ENCODE results near the gene ATP6AP1. TPM values are rescaled to one million over a fixed set of nuclear protein-coding genes. Genes with fewer than 3 reads are reported as not detected.

The ATP6AP1 gene
- total RNA-seq, 2 experiments from 2014 or later: 46.9 to 51.1 TPM

DNA sequence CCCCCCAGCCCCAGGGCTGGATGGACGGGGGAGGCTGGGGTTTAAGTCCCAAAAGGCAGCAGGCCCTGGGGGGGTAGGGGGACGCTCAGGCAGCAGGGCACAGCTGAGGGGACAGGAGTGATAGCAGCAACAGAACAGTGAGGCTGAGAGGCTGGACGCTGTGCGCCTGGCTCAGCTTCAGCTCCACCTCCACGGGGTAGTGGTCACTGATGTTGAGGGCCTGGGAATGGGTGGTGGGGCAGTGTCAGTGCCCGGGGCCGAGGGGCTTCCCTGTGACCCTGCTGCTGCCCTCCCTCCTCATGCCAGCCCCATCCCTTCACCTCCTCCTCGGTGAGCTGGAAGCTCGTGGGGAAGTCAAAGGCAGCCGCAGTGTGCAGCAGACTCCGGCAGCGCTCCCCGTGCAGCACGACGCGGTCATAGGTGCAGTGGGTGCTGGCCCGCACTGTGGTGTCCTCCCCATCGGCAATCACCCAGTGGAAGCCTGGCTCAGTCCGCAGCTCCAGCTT lies 25.8 kb upstream of the ATP6AP1 start:
- H3K9me3 Mint-ChIP-seq: no peaks in the 10 kb centered on the region
- DNase-seq (no peak), ATAC-seq (ENCODE audit: low read depth) (no peak)
- POLR2A ChIA-PET: interaction anchor here (1.5 to 5.9 kb wide), 2 partner anchors 8 to 39 kb away, joined by 4 to 72 read pairs; partner anchors contain the start of genes DNASE1L1 and TAFAZZIN
- peaks cover 5% of the 10 kb centered on the region for H3K4me1 Mint-ChIP-seq
- peaks cover 13% of the 10 kb centered on the region for H3K36me3 Mint-ChIP-seq
- H3K27ac Mint-ChIP-seq: no peak overlapping the region
- no peaks in the 10 kb centered on the region for H3K27me3 Mint-ChIP-seq
- no peak overlapping the region for H3K4me3 Mint-ChIP-seq

DNA sequence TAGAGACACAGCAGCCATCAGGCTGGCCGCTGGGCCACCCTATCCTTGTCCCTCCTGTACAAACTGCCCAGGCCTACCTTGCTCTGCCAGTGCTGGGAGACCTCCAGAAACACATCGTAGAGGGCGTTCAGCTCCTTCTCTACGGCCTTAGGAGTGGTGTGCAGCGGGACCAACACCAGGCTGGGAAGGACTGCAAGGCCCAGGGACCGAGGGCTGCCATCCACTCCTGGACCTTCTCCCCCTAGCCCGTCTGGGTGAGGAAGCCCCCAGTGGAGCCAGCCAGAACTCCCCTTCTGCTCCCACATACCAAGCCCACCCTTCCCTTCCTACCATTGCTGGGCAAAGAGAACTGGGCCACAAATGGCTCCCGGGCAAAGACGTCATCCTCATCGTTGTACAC lies 25.3 kb upstream of the ATP6AP1 start:
- no peaks in the 10 kb centered on the region for H3K27me3 Mint-ChIP-seq
- peaks cover 5% of the 10 kb centered on the region for H3K4me1 Mint-ChIP-seq
- no peaks in the 10 kb centered on the region for H3K9me3 Mint-ChIP-seq
- no peak for ATAC-seq (ENCODE audit: low read depth)
- POLR2A ChIA-PET: interaction anchor here (1.5 kb wide), 1 partner anchor 38 kb away, joined by 4 read pairs; no protein-coding TSS in a partner anchor
- no peak for DNase-seq
- no peak overlapping the region for H3K4me3 Mint-ChIP-seq
- peaks cover 13% of the 10 kb centered on the region for H3K36me3 Mint-ChIP-seq
- no peak overlapping the region for H3K27ac Mint-ChIP-seq

DNA sequence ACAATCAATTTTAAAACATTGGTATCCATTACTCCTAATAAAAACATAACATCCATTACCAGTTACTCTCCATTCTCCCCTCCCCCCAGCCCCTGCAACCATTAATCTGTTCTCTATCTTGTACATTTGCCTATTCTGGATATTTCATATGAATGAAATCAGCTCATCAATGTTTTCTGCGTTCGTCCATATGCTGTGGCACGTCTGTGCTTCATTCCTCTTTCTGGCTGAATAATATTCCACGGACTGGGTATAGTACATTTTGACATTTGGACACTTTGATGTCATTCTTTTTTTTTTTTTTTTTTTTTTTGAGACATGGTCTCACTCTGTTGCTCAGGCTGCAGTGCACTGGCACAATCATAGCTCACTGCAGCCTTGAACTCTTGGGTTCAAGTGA lies 24.6 kb upstream of the ATP6AP1 start:
- POLR2A ChIA-PET: interaction anchor here (1.5 kb wide), 1 partner anchor 37 kb away, joined by 4 read pairs; no protein-coding TSS in a partner anchor
- ATAC-seq (ENCODE audit: low read depth) (no peak), DNase-seq (no peak)
- H3K27ac Mint-ChIP-seq: no peak overlapping the region
- no peaks in the 10 kb centered on the region for H3K27me3 Mint-ChIP-seq
- H3K4me3 Mint-ChIP-seq: no peak overlapping the region
- H3K36me3 Mint-ChIP-seq: peaks cover 10% of the 10 kb centered on the region
- H3K4me1 Mint-ChIP-seq: peaks cover 9% of the 10 kb centered on the region
- no peaks in the 10 kb centered on the region for H3K9me3 Mint-ChIP-seq

DNA sequence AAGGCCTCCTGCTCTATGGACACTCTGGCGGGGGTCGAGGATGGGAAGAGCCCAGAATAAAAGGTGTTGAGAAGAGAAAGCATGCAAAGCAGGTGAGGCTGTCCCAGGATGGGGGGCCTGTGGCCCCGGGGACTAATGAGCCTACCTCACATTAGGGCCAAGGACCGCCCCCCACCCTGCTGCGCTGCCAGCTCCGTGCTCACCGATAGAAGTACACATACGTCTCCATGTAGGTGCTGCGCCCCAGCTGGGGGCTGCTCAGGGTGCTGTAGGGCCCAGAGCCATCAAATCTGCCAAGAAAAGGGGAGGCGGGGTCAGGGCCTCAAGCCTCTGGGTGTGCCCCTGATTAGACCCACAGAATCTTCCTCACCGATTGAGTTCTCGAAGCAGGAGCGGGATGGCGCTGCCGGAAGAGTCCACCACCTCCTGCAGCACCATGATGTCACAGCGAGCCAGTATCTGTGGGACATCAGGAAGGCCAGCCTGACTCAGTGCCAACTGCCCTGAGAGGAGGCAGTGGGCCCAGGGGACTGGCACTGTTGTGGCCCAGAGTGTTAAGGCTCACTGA lies 23.8 kb upstream of the ATP6AP1 start:
- H3K9me3 Mint-ChIP-seq: no peaks in the 10 kb centered on the region
- no peak overlapping the region for H3K4me3 Mint-ChIP-seq
- no peak for DNase-seq
- peaks cover 1% of the 10 kb centered on the region for H3K36me3 Mint-ChIP-seq
- H3K4me1 Mint-ChIP-seq: peaks cover 8% of the 10 kb centered on the region
- no peak overlapping the region for H3K27ac Mint-ChIP-seq
- H3K27me3 Mint-ChIP-seq: no peaks in the 10 kb centered on the region
- no peak for ATAC-seq (ENCODE audit: low read depth)
- POLR2A ChIA-PET: no interaction called here

DNA sequence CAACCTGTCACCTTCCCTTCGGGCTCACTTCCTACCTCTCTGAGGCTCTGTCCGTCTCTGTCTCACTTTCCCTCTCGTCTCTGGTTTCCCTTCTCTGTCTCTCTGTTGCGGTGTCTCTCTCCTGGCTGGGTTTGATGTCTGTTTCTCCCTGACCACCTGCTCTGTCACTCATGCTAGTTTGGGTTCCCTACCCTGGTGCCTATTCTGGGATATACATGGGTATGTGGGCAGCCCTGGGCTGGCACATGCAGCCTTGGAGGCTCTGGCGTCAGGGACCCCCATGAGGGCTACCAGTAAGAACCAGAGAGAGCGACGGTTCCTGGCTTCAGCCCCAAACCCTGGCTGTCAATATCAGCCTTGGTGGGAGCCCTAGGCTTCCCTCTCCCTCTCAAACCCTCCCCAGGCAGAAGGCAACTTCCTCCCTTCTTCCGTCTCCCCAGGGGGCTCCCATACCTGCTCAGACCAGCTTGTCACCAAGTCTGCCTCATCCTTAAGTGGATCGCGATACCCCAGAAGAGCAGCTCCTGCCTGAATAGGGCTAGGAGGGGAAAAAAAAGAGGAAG lies 19.7 kb upstream of the ATP6AP1 start:
- Mint-ChIP-seq H3K9me3 (no peaks in the 10 kb centered on the region), H3K27me3 (no peaks in the 10 kb centered on the region), H3K4me3 (peak overlapping the region; percentile 84), H3K27ac (peak overlapping the region; percentile 81), H3K4me1 (peaks cover 9% of the 10 kb centered on the region), H3K36me3 (peaks cover 3% of the 10 kb centered on the region)
- POLR2A ChIA-PET: interaction anchor here (0.9 to 5.4 kb wide), 4 partner anchors 9 to 133 kb away, joined by 3 to 72 read pairs (median 3); partner anchors contain the start of genes RPL10 and SLC10A3
- DNase-seq (no peak), ATAC-seq (ENCODE audit: low read depth) (peak; percentile 2)

DNA sequence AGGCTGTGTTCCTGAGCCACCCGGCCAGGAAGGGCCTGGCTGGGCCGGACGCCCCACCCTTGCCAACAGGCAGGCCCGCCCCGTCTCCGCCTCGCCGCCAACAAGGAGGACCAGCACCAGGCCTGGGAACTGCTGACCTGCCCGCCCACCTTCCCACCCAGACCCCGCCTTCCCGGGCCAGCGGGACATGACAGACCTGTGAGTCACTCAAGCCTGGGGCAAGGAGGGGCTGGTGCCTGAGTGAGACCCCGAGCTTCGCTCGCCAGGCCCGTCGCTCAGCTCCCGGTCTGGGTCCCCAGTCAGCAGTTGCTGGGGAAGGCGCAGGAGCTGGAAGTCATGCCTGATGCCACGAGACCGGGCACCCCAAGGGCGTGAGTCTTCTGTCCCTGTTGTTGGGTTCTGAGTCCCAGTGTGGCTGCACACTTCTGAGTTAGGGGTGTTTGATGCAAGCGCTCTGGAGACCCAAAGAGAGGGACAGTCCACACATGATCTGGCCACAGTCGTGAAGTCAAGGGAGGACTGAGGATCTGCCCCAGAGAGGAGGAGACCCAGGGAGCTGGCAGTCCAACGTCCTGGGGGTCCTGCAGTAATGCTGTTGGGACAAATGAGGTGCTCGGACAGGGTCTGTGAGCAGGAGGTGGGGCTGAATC lies 19.1 kb upstream of the ATP6AP1 start, which contains the start of gene DNASE1L1:
TSS of gene DNASE1L1 (minus strand) at position 33 of the 650 bp plus-strand sequence. CDS start 3,686 bp downstream, outside the sequence.
- POLR2A ChIA-PET: interaction anchor here (0.9 to 5.4 kb wide), 4 partner anchors 10 to 133 kb away, joined by 3 to 72 read pairs (median 3); partner anchors contain the start of genes RPL10 and SLC10A3

DNA sequence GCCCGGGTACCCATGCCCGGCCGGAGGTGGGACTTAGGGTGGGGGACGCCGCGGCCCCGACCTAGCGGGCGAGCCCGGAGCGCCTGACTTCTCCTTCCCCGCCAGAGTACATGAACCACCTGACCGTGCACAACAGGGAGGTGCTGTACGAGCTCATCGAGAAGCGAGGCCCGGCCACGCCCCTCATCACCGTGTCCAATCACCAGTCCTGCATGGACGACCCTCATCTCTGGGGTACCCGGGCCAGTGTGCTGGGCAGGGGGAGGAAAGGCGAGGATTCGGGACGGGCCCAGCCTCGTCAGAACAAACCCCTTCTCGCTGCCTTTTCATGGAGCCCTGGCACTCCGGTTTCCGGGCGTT lies 16.5 kb upstream of the ATP6AP1 start:
- Mint-ChIP-seq H3K9me3 (no peaks in the 10 kb centered on the region), H3K4me3 (peak overlapping the region; percentile 79), H3K36me3 (peaks cover 5% of the 10 kb centered on the region), H3K4me1 (peaks cover 9% of the 10 kb centered on the region), H3K27ac (peak overlapping the region; percentile 94), H3K27me3 (no peaks in the 10 kb centered on the region)
- DNase-seq: peak; percentile 65
- peak; percentile 67 for ATAC-seq (ENCODE audit: low read depth)
- POLR2A ChIA-PET: interaction anchor here (0.6 to 5.4 kb wide), 19 partner anchors 9 to 426 kb away, joined by 3 to 72 read pairs (median 4); partner anchors contain the start of genes PLXNA3, RPL10, SLC10A3 and UBL4A

More for the DNA sequence above, 19.1 kb upstream of the ATP6AP1 start, which contains the start of gene DNASE1L1:
- H3K36me3 Mint-ChIP-seq: peaks cover 3% of the 10 kb centered on the region
- no peaks in the 10 kb centered on the region for H3K9me3 Mint-ChIP-seq
- H3K27me3 Mint-ChIP-seq: no peaks in the 10 kb centered on the region
- ATAC-seq (ENCODE audit: low read depth) (peak; percentile 17), DNase-seq (peak; percentile 53)
- peak within 1 kb of the TSS; percentile 81 for H3K27ac Mint-ChIP-seq
- peaks cover 9% of the 10 kb centered on the region for H3K4me1 Mint-ChIP-seq
- peak within 1 kb of the TSS; percentile 84 for H3K4me3 Mint-ChIP-seq

DNA sequence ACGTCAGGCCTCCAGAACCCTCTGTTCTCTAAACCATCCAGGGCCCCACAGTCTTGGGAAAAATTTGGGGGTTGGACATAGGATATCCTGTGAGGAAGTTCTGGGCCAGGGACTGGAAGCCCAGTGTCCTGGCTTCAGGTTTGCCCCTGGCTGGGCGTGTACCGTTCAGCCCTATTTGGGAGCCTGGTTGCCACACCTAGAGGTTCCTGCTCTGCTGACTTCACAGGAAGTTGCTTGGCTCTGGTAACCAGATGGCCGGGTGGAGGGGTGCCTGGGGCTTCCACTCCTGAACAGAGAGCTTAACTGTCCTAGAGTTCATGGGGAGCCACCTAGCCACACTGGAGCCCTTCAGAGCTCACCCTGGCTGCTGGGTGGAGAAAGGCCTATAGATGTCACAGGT lies 16.0 kb upstream of the ATP6AP1 start:
- POLR2A ChIA-PET: interaction anchor here (0.6 to 5.4 kb wide), 19 partner anchors 9 to 427 kb away, joined by 3 to 72 read pairs (median 3); partner anchors contain the start of genes PLXNA3, RPL10, SLC10A3 and UBL4A

DNA sequence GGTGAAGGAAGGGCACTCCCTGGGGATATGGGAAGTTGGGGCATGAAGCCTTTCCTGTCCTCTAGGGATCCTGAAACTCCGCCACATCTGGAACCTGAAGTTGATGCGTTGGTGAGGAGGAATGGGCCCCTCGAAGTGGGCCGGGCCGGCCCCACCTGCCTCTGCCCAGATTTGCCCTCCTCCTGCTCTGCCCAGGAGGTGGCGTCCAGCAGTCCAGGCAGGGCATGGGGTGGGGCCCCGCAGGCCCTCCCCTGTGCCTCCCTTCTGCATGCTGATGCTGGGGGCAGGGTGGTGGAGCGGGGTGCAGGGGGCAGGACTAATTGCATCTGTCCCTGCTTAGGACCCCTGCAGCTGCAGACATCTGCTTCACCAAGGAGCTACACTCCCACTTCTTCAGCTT lies 15.3 kb upstream of the ATP6AP1 start:
- POLR2A ChIA-PET: interaction anchor here (0.8 to 5.4 kb wide), 9 partner anchors 8 to 114 kb away, joined by 3 to 72 read pairs (median 5); partner anchors contain the start of genes RPL10, SLC10A3 and UBL4A
- ATAC-seq (ENCODE audit: low read depth) (no peak), DNase-seq (no peak)
- Mint-ChIP-seq H3K36me3 (peaks cover 5% of the 10 kb centered on the region), H3K9me3 (no peaks in the 10 kb centered on the region), H3K4me3 (no peak overlapping the region), H3K27me3 (no peaks in the 10 kb centered on the region), H3K4me1 (peaks cover 9% of the 10 kb centered on the region), H3K27ac (peak overlapping the region; percentile 94)

More for the DNA sequence above, 16.0 kb upstream of the ATP6AP1 start:
- no peaks in the 10 kb centered on the region for H3K9me3 Mint-ChIP-seq
- peaks cover 9% of the 10 kb centered on the region for H3K4me1 Mint-ChIP-seq
- no peaks in the 10 kb centered on the region for H3K27me3 Mint-ChIP-seq
- H3K36me3 Mint-ChIP-seq: peaks cover 5% of the 10 kb centered on the region
- ATAC-seq (ENCODE audit: low read depth) (peak; percentile 61), DNase-seq (no peak)
- peak overlapping the region; percentile 79 for H3K4me3 Mint-ChIP-seq
- H3K27ac Mint-ChIP-seq: peak overlapping the region; percentile 94

DNA sequence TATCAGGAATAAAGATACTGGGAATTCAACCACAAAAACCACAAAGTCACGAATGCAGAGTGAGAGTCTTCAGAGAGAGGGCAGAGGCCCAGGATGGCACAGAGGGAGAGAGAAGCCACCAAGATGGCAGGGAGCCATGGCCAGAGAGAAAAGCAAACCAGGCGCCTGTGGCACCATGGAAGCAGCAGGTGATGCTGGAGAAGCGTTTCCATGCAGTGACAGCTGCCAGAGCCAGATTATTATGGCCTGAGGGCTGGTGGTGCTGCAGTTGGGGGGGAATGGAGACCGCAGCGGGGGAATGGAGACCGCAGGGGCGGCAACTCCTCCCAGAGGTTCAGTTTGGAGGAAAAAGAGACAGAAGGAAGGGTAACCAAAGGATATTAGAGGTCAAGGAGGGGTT lies 11.3 kb upstream of the ATP6AP1 start:
- H3K27ac Mint-ChIP-seq: no peak overlapping the region
- POLR2A ChIA-PET: interaction anchor here (1.8 kb wide), 1 partner anchor 12 kb away, joined by 4 read pairs; no protein-coding TSS in a partner anchor
- H3K9me3 Mint-ChIP-seq: no peaks in the 10 kb centered on the region
- no peak overlapping the region for H3K4me3 Mint-ChIP-seq
- H3K4me1 Mint-ChIP-seq: peaks cover 3% of the 10 kb centered on the region
- ATAC-seq (ENCODE audit: low read depth) (no peak), DNase-seq (no peak)
- H3K27me3 Mint-ChIP-seq: no peaks in the 10 kb centered on the region
- peaks cover 5% of the 10 kb centered on the region for H3K36me3 Mint-ChIP-seq

DNA sequence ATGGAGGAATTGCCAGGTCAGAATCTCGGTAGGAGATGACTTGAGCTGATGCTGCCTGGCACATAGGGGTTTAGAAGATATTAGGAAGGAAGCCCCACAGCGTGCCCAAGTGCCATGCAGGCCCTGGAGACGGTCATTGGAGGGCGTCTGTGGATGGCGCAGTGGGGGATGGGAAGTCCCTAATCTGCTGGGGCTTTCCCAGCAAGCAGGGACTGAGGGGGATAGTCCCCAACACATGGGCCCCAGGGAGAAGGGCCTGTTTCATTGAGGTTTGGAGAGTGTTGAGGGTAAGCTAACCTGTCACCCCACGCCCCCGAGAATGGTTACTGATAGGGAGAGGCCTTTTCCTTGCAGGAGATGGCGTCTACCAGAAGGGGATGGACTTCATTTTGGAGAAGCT lies 9.3 kb upstream of the ATP6AP1 start:
- Mint-ChIP-seq H3K4me3 (no peak overlapping the region), H3K27ac (no peak overlapping the region), H3K9me3 (no peaks in the 10 kb centered on the region), H3K27me3 (no peaks in the 10 kb centered on the region), H3K36me3 (peaks cover 2% of the 10 kb centered on the region), H3K4me1 (peaks cover 2% of the 10 kb centered on the region)
- ATAC-seq (ENCODE audit: low read depth) (no peak), DNase-seq (no peak)
- POLR2A ChIA-PET: no interaction called here

DNA sequence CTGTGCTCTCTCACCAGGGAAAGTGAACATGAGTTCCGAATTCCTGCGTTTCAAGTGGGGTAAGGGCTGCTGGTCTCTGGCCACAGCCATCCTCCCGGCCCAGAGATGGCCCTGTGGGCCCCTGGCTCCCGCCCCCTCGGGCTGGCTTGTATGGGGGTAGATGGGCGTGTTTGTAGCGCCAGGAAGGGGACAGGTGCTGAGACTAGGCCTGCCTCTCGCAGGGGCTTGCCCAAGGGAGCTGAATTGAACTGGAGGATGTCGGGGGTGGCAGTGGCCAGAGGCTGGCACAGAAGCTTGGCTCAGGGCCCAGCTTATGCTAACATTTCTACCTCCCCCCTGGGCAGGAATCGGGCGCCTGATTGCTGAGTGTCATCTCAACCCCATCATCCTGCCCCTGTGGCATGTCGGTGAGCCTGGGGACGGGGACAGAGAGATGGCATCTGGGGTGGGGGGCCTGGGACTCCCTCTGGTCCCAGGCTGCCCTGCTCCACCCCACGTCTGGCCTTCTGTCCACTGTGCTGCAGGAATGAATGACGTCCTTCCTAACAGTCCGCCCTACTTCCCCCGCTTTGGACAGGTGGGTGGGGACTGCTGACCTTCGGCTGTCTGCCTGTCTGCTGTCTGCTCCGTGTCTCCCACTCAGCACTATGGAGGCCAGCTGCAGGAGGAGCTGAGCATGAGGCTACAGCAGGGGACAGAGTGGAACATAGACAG lies 8.6 kb upstream of the ATP6AP1 start:
- no peak overlapping the region for H3K4me3 Mint-ChIP-seq
- POLR2A ChIA-PET: interaction anchor here (0.5 kb wide), 1 partner anchor 326 kb away, joined by 3 read pairs; no protein-coding TSS in a partner anchor
- H3K36me3 Mint-ChIP-seq: peaks cover 2% of the 10 kb centered on the region
- ATAC-seq (ENCODE audit: low read depth): no peak
- no peaks in the 10 kb centered on the region for H3K9me3 Mint-ChIP-seq
- H3K27me3 Mint-ChIP-seq: no peaks in the 10 kb centered on the region
- peaks cover 5% of the 10 kb centered on the region for H3K4me1 Mint-ChIP-seq
- no peak for DNase-seq
- H3K27ac Mint-ChIP-seq: no peak overlapping the region
